Measurements from ENCODE around the gene GZMH.
"Not testable (repeated sequence)": the region's sequence is repeated elsewhere in the genome, so short reads cannot be mapped to it uniquely, and the experiment has no call there.

Gene GZMH

DNA sequence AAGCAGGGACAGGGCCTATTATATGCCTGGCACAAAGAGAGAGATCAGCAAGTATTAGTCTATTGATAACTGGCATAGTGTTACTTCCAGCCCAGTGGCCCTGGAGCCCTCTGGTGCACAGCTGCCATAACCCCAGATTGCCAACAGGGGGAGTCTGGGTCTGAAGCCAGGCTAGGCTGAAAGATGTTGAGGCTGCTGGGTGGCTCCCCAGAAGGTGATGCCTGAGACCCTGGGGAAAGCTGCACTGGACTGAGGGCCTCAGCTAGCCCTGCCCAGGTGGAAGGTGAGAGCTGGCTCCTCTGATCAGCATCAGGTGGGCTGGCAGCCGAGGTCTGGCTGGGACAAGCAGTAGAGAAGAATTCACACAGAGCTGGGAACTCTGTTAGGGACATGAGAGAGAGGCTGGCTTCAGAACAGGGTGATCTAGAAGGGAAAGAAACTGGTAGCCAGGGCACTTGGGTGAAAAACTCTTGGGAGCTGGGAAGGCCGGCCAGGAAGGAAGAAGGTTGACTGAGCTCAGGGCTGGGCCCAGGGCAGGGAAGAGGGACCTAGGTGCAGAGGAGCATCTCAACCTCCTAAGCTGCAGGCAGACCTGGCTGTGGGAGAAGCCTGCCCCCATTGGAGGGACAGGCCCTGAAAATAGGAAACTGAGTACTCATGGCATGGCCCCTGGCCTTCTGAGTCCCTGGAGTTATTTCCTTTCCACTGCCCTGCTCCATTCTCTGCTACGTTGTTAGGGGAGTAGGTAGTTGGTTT, 3.9 kb downstream of the GZMH start:
- no peaks in the 10 kb centered on the region for H3K9me2 ChIP-seq (replicated peaks; ENCODE audit: low read depth, low read length)
- no peak overlapping the region for H3K4me3 ChIP-seq (ENCODE audit: low read length, poor library complexity, severe bottlenecking)
- peak overlapping the region; percentile 5 for H3K4me2 ChIP-seq (ENCODE audit: low read depth, low read length, poor library complexity, severe bottlenecking)
- H3K27me3 ChIP-seq (ENCODE audit: insufficient read depth, low read length, poor library complexity, severe bottlenecking) = no peaks in the 10 kb centered on the region
- peak overlapping the region; percentile 44 for H3K9ac ChIP-seq (ENCODE audit: low read depth, low read length, poor library complexity, severe bottlenecking)
- no peaks in the 10 kb centered on the region for H3F3A ChIP-seq (ENCODE audit: low read depth)
- H4K20me1 ChIP-seq (ENCODE audit: insufficient read depth, low read length, poor library complexity, severe bottlenecking) = no peaks in the 10 kb centered on the region
- H3K9me3 ChIP-seq (ENCODE audit: insufficient read depth, low read depth, low read length) = no peaks in the 10 kb centered on the region
- H3K36me3 ChIP-seq (ENCODE audit: insufficient read depth, low read length) = no peaks in the 10 kb centered on the region
- TF ChIP-seq CTCF (conservative IDR thresholded peaks at IDR 0.05; ENCODE audit: low read length) = peak; percentile 96
- no peak for TF ChIP-seq EZH2phosphoT487 (IDR thresholded peaks at IDR 0.05; ENCODE audit: borderline replicate concordance)
- H3K79me2 ChIP-seq (ENCODE audit: insufficient read depth, low read length) = no peaks in the 10 kb centered on the region
- peak overlapping the region; percentile 32 for H2AFZ ChIP-seq (ENCODE audit: low read length)
- H3K4me1 ChIP-seq (ENCODE audit: insufficient read depth, low read length, poor library complexity, severe bottlenecking) = peaks cover 44% of the 10 kb centered on the region

DNA sequence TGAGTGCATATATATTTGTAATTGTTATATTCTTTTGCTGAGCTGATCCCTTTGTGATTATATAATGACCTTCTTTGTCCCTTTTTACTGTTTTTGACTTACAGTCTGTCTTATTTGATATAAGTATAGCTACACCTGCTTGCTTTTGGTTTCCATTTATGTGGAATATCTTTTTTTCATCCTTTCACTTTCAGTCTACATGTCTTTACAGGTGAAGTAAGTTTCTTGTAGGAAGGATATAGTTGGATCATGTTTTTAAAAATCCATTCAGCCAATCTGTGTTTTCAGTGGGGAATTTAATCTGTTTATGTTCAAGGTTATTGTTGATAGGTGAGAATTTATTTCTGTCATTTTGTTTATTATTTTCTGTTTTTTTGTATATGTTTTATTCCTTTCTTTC, 12.1 kb downstream of the GZMH start:
- no peak overlapping the region for H2AFZ ChIP-seq (ENCODE audit: low read length)
- H3K9ac ChIP-seq (ENCODE audit: low read depth, low read length, poor library complexity, severe bottlenecking) = no peak overlapping the region
- no peaks in the 10 kb centered on the region for H3F3A ChIP-seq (ENCODE audit: low read depth)
- H3K4me2 ChIP-seq (ENCODE audit: low read depth, low read length, poor library complexity, severe bottlenecking) = no peak overlapping the region
- H3K27me3 ChIP-seq (ENCODE audit: insufficient read depth, low read length, poor library complexity, severe bottlenecking) = no peaks in the 10 kb centered on the region
- no peak overlapping the region for H3K4me3 ChIP-seq (ENCODE audit: low read length, poor library complexity, severe bottlenecking)
- H4K20me1 ChIP-seq (ENCODE audit: insufficient read depth, low read length, poor library complexity, severe bottlenecking) = no peaks in the 10 kb centered on the region
- H3K9me3 ChIP-seq (ENCODE audit: insufficient read depth, low read depth, low read length) = no peaks in the 10 kb centered on the region; the same call in none of the 2 replicates
- H3K79me2 ChIP-seq (ENCODE audit: insufficient read depth, low read length) = no peaks in the 10 kb centered on the region
- H3K9me2 ChIP-seq (replicated peaks; ENCODE audit: low read depth, low read length) = no peaks in the 10 kb centered on the region
- no peaks in the 10 kb centered on the region for H3K4me1 ChIP-seq (ENCODE audit: insufficient read depth, low read length, poor library complexity, severe bottlenecking)
- TF ChIP-seq EZH2phosphoT487 (IDR thresholded peaks at IDR 0.05; ENCODE audit: borderline replicate concordance) (no peak), CTCF (conservative IDR thresholded peaks at IDR 0.05; ENCODE audit: low read length) (no peak)
- no peaks in the 10 kb centered on the region for H3K36me3 ChIP-seq (ENCODE audit: insufficient read depth, low read length)

- Histone ChIP-seq H3K36me3 (ENCODE audit: insufficient read depth, low read length) (no peaks in the 10 kb centered on the region), H3K4me3 (ENCODE audit: low read length, poor library complexity, severe bottlenecking) (no peak overlapping the region), H3K27me3 (ENCODE audit: insufficient read depth, low read length, poor library complexity, severe bottlenecking) (no peaks in the 10 kb centered on the region), H3K9me3 (ENCODE audit: insufficient read depth, low read depth, low read length) (no peaks in the 10 kb centered on the region; the same call in none of the 2 replicates), H3K9me2 (replicated peaks; ENCODE audit: low read depth, low read length) (no peaks in the 10 kb centered on the region), H2AFZ (ENCODE audit: low read length) (no peak overlapping the region), H3K9ac (ENCODE audit: low read depth, low read length, poor library complexity, severe bottlenecking) (no peak overlapping the region), H3F3A (ENCODE audit: low read depth) (no peaks in the 10 kb centered on the region), H3K79me2 (ENCODE audit: insufficient read depth, low read length) (no peaks in the 10 kb centered on the region), H3K4me1 (ENCODE audit: insufficient read depth, low read length, poor library complexity, severe bottlenecking) (no peaks in the 10 kb centered on the region), H3K4me2 (ENCODE audit: low read depth, low read length, poor library complexity, severe bottlenecking) (no peak overlapping the region), H4K20me1 (ENCODE audit: insufficient read depth, low read length, poor library complexity, severe bottlenecking) (no peaks in the 10 kb centered on the region)
- TF ChIP-seq CTCF (conservative IDR thresholded peaks at IDR 0.05; ENCODE audit: low read length) = no peak
- no peak for TF ChIP-seq EZH2phosphoT487 (IDR thresholded peaks at IDR 0.05; ENCODE audit: borderline replicate concordance)
Measured at GRCh38 chr14:24595073-24595808, 14.2 kb downstream of the GZMH start.

- H3F3A ChIP-seq (ENCODE audit: low read depth); H2AFZ ChIP-seq (ENCODE audit: low read length); H3K9me3 ChIP-seq (ENCODE audit: insufficient read depth, low read depth, low read length); H3K4me3 ChIP-seq (ENCODE audit: low read length, poor library complexity, severe bottlenecking); H3K36me3 ChIP-seq (ENCODE audit: insufficient read depth, low read length); H3K79me2 ChIP-seq (ENCODE audit: insufficient read depth, low read length); H3K27me3 ChIP-seq (ENCODE audit: insufficient read depth, low read length, poor library complexity, severe bottlenecking); H3K9me2 ChIP-seq (replicated peaks; ENCODE audit: low read depth, low read length); H3K4me2 ChIP-seq (ENCODE audit: low read depth, low read length, poor library complexity, severe bottlenecking); H3K9ac ChIP-seq (ENCODE audit: low read depth, low read length, poor library complexity, severe bottlenecking); H4K20me1 ChIP-seq (ENCODE audit: insufficient read depth, low read length, poor library complexity, severe bottlenecking); H3K4me1 ChIP-seq (ENCODE audit: insufficient read depth, low read length, poor library complexity, severe bottlenecking): not testable (repeated sequence)
Measured at GRCh38 chr14:24591004-24591403, 18.5 kb downstream of the GZMH start.

GRCh38 chr14:24584402-24584801, 25.1 kb downstream of the GZMH start:
- H3K4me1 ChIP-seq (ENCODE audit: insufficient read depth, low read length, poor library complexity, severe bottlenecking) = peaks cover 11% of the 10 kb centered on the region
- H3K79me2 ChIP-seq (ENCODE audit: insufficient read depth, low read length); H2AFZ ChIP-seq (ENCODE audit: low read length); H3K9me2 ChIP-seq (replicated peaks; ENCODE audit: low read depth, low read length); H3K36me3 ChIP-seq (ENCODE audit: insufficient read depth, low read length); H3K27me3 ChIP-seq (ENCODE audit: insufficient read depth, low read length, poor library complexity, severe bottlenecking); H4K20me1 ChIP-seq (ENCODE audit: insufficient read depth, low read length, poor library complexity, severe bottlenecking); H3K4me2 ChIP-seq (ENCODE audit: low read depth, low read length, poor library complexity, severe bottlenecking); H3K9ac ChIP-seq (ENCODE audit: low read depth, low read length, poor library complexity, severe bottlenecking); H3K4me3 ChIP-seq (ENCODE audit: low read length, poor library complexity, severe bottlenecking); H3K9me3 ChIP-seq (ENCODE audit: insufficient read depth, low read depth, low read length); H3F3A ChIP-seq (ENCODE audit: low read depth): not testable (repeated sequence)
